Parathyroid adenoma (tissue), 2 donors: ENCODE results near the gene TNXB.
"Not testable (repeated sequence)": the region's sequence is repeated elsewhere in the genome, so short reads cannot be mapped to it uniquely, and the experiment has no call there.

Experiments used
- H2AFZ ChIP-seq: fragments of 300-600 bp; sonication (generic); one replicate; pipeline ENCODE4 v1.7.0; 2017; ENCODE audit warnings: antibody characterized with exemption, mild to moderate bottlenecking
- H3K27ac ChIP-seq: fragments of 300-600 bp; sonication (generic); one replicate; pipeline ENCODE4 v1.7.0; 2017
- H3K27me3 ChIP-seq: fragments of 300-600 bp; sonication (generic); one replicate; pipeline ENCODE4 v1.7.0; 2017; ENCODE audit warnings: low read length; ENCODE audit not compliant: control insufficient read depth, insufficient read depth
- H3K36me3 ChIP-seq: fragments of 300-600 bp; sonication (generic); one replicate; pipeline ENCODE4 v1.7.0; 2017; ENCODE audit warnings: low read length; ENCODE audit not compliant: control insufficient read depth, insufficient read depth
- H3K4me1 ChIP-seq: fragments of 300-600 bp; sonication (generic); one replicate; pipeline ENCODE4 v1.7.0; 2017; ENCODE audit warnings: control low read depth
- H3K4me2 ChIP-seq: fragments of 300-600 bp; sonication (generic); one replicate; pipeline ENCODE4 v1.7.0; 2017; ENCODE audit warnings: low read length
- H3K4me3 ChIP-seq: fragments of 300-600 bp; sonication (generic); one replicate; pipeline ENCODE4 v1.7.0; 2017; ENCODE audit warnings: low read depth, low read length
- H3K79me2 ChIP-seq: fragments of 300-600 bp; sonication (generic); one replicate; pipeline ENCODE4 v1.7.0; 2017; ENCODE audit warnings: control low read depth
- H3K9ac ChIP-seq: fragments of 300-600 bp; sonication (generic); one replicate; pipeline ENCODE4 v1.7.0; 2017; ENCODE audit warnings: mild to moderate bottlenecking
- H3K9me3 ChIP-seq: fragments of 300-600 bp; sonication (generic); one replicate; pipeline ENCODE4 v1.7.0; 2017; ENCODE audit warnings: low read length; ENCODE audit not compliant: control insufficient read depth
- TF ChIP-seq, protein P1 (sequence below): fragments of 300-600 bp; sonication (generic); IDR thresholded peaks from one replicate; pipeline ENCODE4 v1.7.0; 2017; ENCODE audit warnings: antibody characterized with exemption, mild to moderate bottlenecking
- donor health status: primary hyperparathyroidism.

The TNXB gene

GRCh38 chr6:32047084-32047478 is 62.1 kb downstream of the TNXB start:
- H3K27ac ChIP-seq: no peak overlapping the region
- TF ChIP-seq, protein P1, sequence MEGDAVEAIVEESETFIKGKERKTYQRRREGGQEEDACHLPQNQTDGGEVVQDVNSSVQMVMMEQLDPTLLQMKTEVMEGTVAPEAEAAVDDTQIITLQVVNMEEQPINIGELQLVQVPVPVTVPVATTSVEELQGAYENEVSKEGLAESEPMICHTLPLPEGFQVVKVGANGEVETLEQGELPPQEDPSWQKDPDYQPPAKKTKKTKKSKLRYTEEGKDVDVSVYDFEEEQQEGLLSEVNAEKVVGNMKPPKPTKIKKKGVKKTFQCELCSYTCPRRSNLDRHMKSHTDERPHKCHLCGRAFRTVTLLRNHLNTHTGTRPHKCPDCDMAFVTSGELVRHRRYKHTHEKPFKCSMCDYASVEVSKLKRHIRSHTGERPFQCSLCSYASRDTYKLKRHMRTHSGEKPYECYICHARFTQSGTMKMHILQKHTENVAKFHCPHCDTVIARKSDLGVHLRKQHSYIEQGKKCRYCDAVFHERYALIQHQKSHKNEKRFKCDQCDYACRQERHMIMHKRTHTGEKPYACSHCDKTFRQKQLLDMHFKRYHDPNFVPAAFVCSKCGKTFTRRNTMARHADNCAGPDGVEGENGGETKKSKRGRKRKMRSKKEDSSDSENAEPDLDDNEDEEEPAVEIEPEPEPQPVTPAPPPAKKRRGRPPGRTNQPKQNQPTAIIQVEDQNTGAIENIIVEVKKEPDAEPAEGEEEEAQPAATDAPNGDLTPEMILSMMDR: no peak
- no peak overlapping the region for H3K4me2 ChIP-seq
- H3K79me2 ChIP-seq: no peaks in the 10 kb centered on the region
- no peak overlapping the region for H3K9ac ChIP-seq
- no peaks in the 10 kb centered on the region for H3K36me3 ChIP-seq
- no peaks in the 10 kb centered on the region for H3K27me3 ChIP-seq
- no peaks in the 10 kb centered on the region for H3K9me3 ChIP-seq
- H3K4me1 ChIP-seq: no peaks in the 10 kb centered on the region
- H3K4me3 ChIP-seq: no peak overlapping the region
- H2AFZ ChIP-seq: no peak overlapping the region

DNA sequence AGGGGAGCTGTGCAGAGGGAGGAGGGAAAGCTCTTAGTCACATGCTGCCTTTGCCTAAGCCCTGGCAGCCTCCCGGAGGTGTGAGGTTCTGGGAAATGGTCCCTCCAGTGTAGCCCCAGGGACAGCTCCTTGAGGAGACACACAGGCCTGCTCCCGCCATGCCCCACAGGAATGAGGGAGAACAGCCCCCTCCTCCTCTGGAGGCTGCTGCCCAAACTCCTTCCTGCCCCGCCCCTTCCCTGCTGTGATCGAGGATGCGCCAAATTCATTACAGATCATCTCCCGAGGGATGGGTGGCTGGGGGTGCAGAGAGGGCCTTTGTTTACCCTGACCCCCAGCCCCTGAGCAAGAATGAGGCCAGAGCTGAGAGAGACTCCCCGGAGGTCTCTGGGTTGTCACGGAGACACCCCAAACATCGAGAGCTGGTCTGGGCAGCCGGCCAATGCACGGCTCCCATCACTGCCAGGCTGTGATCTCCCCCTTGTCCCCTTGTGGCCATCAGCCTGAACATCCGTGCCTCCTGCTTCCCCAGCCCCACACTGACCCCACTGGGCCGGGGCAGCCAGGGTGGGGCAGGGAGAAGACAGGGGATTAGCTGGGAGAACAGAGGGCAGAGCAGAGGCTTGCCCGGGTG is 62.6 kb downstream of the TNXB start:
- H2AFZ ChIP-seq: no peak overlapping the region
- no peaks in the 10 kb centered on the region for H3K4me1 ChIP-seq
- no peaks in the 10 kb centered on the region for H3K36me3 ChIP-seq
- H3K79me2 ChIP-seq: no peaks in the 10 kb centered on the region
- no peaks in the 10 kb centered on the region for H3K9me3 ChIP-seq
- H3K27me3 ChIP-seq: no peaks in the 10 kb centered on the region
- no peak overlapping the region for H3K4me2 ChIP-seq
- no peak overlapping the region for H3K27ac ChIP-seq
- no peak overlapping the region for H3K4me3 ChIP-seq
- TF ChIP-seq, protein P1: no peak
- H3K9ac ChIP-seq: no peak overlapping the region

- Histone ChIP-seq H3K36me3 (no peaks in the 10 kb centered on the region), H3K9ac (no peak overlapping the region), H3K4me2 (no peak overlapping the region), H3K27me3 (no peaks in the 10 kb centered on the region), H3K27ac (no peak overlapping the region), H3K79me2 (no peaks in the 10 kb centered on the region), H3K4me1 (no peaks in the 10 kb centered on the region), H3K9me3 (no peaks in the 10 kb centered on the region), H3K4me3 (no peak overlapping the region), H2AFZ (no peak overlapping the region)
- TF ChIP-seq, protein P1: no peak
Observed at GRCh38 chr6:32045811-32046449, 63.2 kb downstream of the TNXB start.

GRCh38 chr6:32044916-32045315 is 64.2 kb downstream of the TNXB start:
- not testable (repeated sequence) for H3K4me3 ChIP-seq, H3K79me2 ChIP-seq, H3K27ac ChIP-seq, H3K9ac ChIP-seq, H3K9me3 ChIP-seq, H2AFZ ChIP-seq, H3K4me2 ChIP-seq, H3K27me3 ChIP-seq, H3K4me1 ChIP-seq, H3K36me3 ChIP-seq

DNA sequence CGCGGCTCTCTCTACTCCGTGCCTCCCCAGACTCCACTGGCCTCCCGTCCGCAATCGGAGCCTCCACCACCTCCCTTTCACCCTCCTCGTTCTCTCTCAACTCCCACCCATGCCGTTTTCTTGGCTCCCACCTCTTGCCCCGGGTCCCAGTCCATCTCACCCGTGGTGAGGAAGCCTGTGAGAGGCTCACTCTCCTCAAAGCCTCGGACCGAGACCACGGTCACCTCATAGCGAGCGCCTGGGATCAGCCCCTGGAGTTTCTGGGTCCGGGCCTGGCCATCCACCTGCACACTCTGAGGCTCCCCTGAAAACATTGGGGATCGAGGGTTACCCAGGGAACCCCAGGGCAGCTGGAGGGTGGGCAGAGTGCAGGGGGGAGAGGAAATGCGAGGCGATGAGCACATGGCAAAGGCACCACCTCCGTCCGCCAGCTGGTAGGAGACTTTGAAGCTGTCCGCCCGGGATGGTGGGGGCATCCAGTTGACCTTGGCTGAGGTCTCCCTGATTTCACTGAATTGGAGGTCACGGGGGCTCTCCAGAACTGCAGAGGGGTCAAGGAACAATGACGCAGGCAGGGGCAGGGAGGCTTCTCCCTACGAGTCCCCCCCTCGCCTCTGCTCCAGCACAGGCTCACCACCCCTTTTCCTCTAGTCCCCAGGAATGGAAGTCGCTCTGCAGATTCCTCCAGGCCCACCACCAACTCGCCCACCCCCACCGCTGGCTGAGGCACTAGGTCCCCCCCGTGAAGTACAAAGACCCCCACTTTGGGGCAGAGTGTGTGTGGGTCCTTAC is 65.4 kb downstream of the TNXB start:
- H2AFZ ChIP-seq: not testable (repeated sequence)

GRCh38 chr6:32042276-32042675 is 66.9 kb downstream of the TNXB start:
- not testable (repeated sequence) for H3K36me3 ChIP-seq, H3K9ac ChIP-seq, H3K27ac ChIP-seq, H2AFZ ChIP-seq, H3K4me3 ChIP-seq, H3K27me3 ChIP-seq, H3K9me3 ChIP-seq, H3K4me2 ChIP-seq, H3K79me2 ChIP-seq, H3K4me1 ChIP-seq

More for the DNA sequence above, 65.4 kb downstream of the TNXB start:
- not testable (repeated sequence) for H3K36me3 ChIP-seq, H3K27ac ChIP-seq, H3K4me1 ChIP-seq, H3K79me2 ChIP-seq, H3K27me3 ChIP-seq, H3K4me3 ChIP-seq, H3K4me2 ChIP-seq, H3K9me3 ChIP-seq, H3K9ac ChIP-seq

DNA sequence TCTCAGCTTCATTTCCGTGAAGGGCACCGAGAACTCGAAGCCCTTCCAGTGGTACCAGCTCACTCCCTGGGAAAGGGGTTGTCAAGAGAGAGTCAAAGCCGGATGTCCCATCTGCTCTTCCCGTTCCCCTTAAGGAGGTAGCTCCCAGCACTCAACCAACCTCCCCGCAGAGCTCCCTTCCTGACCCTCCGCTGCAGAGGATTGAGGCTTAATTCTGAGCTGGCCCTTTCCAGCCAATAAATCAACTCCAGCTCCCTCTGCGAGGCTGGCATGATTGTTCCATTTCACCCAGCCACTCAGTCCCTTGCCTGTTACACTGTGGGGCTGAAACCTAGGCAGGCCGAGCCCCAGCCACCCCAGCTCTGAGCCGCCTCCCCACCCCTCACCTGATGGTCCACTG is 67.8 kb downstream of the TNXB start:
- H3K9ac ChIP-seq, H3K36me3 ChIP-seq, H2AFZ ChIP-seq, H3K4me2 ChIP-seq, H3K4me3 ChIP-seq, H3K27ac ChIP-seq, H3K79me2 ChIP-seq, H3K27me3 ChIP-seq, H3K4me1 ChIP-seq, H3K9me3 ChIP-seq: not testable (repeated sequence)

- not testable (repeated sequence) for H3K36me3 ChIP-seq, H3K9ac ChIP-seq, H3K4me1 ChIP-seq, H3K27ac ChIP-seq, H3K9me3 ChIP-seq, H3K27me3 ChIP-seq, H3K4me2 ChIP-seq, H3K79me2 ChIP-seq, H2AFZ ChIP-seq, H3K4me3 ChIP-seq
Observed at GRCh38 chr6:32041050-32041321, 68.2 kb downstream of the TNXB start.
